ENCODE data around the gene BICD2.
A peak's percentile ranks its signal among the peaks of the same experiment; 100 is the strongest.

Gene BICD2

DNA sequence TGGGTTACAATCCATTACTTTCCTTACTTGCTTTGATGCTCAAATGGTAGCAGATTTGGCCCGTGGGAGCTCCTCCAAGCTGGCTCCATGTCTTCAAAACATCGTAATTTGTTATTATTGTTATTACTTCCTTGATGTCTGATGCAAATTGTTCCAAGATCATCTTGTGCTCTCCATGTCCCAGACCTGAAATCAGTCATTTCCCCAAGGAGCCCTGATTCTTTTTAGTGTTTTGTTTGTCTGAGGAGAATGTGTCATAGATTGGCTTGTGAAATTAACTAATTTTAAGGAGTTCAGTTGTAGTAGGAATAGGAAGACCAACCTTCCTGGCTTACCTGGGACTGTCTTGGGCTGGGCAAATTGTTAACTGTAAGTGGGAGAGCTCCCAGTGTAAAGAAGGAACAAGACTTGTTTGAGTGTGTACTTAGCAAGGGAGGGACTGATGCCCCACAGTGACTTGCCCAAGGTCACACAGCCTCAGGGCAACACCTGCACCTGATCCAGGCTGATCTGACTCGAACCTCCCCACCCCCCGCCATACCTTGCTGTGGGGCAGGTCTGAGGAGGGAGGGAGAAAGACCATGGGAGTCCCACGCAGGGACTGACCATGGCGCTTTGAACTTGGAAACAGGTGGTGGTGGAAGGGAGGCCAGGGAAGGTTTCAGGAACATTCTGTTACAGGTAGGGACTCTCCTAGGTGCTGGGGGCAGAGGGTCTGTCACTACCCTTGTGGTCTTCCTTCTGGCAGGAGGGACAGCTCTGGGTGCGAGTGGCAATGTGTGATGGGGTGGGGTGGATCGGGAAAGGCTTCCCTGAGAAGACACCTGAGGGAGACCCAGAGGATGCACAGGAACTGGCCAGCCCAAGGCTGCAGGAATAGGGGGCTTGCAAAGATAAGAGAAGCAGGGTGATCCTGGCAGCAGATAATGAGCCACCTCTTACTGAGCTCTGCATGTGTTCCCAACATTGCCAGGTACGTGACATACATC, 2.7 kb upstream of the BICD2 start:
- H3F3A ChIP-seq (ENCODE audit: insufficient read depth, low read length): peaks cover 29% of the 10 kb centered on the region

DNA sequence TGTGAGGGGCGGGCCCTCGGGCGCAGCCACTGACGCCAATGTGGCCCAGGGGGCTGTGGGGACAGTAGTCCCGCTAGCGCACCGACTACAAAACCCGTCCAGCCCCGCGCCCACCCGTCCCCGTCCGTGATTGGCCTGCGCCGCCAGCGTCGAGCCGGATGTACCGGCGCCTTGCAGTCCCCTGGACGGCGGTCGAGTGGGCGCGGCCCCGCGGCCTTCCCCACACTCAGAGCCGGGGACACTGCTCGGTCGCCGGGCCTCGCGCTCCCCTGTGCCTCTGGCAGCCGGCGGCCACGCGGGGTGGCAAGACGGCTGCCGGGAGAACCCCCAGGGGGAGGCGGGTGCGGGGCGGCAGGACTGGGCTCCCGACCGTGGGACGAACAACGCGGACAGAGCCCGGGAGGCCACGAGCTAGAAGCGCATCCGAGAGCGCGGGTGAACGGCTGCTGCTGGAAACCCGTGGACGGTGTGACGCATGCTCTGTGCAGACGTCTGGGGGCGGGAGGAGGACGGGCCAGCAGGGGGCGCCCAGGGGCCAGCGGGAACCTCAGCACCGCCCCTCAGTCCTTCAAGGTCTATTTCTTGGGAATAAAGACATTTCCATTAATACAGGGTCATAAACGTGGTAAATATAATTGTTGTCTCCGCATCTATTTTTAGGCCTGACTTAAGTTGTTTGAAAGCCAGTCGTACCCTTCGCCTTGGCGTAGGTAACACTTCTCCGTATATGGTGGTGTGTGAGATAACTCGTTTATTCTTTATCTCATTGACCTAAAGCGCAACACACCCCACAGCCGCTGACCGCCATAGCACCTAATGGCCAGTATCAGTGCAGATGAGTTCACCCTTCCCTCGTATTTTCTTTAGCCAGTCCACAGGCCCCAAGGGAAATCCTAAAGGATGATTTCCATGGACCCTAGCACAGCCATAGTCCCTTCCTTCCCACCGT, 629 bp upstream of the BICD2 start:
- TF ChIP-seq EZH2 (optimal IDR thresholded peaks at IDR 0.05; ENCODE audit: low read depth, low read length) (no peak), EZH2phosphoT487 (IDR thresholded peaks at IDR 0.05; ENCODE audit: low read length) (no peak)
- TF ChIP-seq, protein P1, sequence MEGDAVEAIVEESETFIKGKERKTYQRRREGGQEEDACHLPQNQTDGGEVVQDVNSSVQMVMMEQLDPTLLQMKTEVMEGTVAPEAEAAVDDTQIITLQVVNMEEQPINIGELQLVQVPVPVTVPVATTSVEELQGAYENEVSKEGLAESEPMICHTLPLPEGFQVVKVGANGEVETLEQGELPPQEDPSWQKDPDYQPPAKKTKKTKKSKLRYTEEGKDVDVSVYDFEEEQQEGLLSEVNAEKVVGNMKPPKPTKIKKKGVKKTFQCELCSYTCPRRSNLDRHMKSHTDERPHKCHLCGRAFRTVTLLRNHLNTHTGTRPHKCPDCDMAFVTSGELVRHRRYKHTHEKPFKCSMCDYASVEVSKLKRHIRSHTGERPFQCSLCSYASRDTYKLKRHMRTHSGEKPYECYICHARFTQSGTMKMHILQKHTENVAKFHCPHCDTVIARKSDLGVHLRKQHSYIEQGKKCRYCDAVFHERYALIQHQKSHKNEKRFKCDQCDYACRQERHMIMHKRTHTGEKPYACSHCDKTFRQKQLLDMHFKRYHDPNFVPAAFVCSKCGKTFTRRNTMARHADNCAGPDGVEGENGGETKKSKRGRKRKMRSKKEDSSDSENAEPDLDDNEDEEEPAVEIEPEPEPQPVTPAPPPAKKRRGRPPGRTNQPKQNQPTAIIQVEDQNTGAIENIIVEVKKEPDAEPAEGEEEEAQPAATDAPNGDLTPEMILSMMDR (IDR thresholded peaks at IDR 0.05; ENCODE audit: low read length): peak; percentile 97
- peaks cover 38% of the 10 kb centered on the region for H3K4me1 ChIP-seq (ENCODE audit: low read length)
- peak; percentile 97 for DNase-seq
- peak overlapping the region; percentile 93 for H2AFZ ChIP-seq (ENCODE audit: low read length)
- H3K9me3 ChIP-seq (replicated peaks; ENCODE audit: insufficient read depth, low read length): no peaks in the 10 kb centered on the region
- peak overlapping the region; percentile 80 for H3K4me2 ChIP-seq (ENCODE audit: low read depth, low read length)
- peak overlapping the region; percentile 99 for H3K27ac ChIP-seq (ENCODE audit: low read length)
- no peaks in the 10 kb centered on the region for H3K9me2 ChIP-seq (replicated peaks; ENCODE audit: insufficient read depth, low read length)
- peak overlapping the region; percentile 92 for H3K4me3 ChIP-seq (ENCODE audit: low read length)
- H3K79me2 ChIP-seq (ENCODE audit: low read length): peaks cover 44% of the 10 kb centered on the region
- peak overlapping the region; percentile 98 for H3K9ac ChIP-seq (ENCODE audit: low read length)
- H3K27me3 ChIP-seq (replicated peaks; ENCODE audit: insufficient read depth, low read length): no peaks in the 10 kb centered on the region
- H3K36me3 ChIP-seq (replicated peaks; ENCODE audit: insufficient read depth, low read length): no peaks in the 10 kb centered on the region
- H4K20me1 ChIP-seq (ENCODE audit: insufficient read depth, low read length): no peaks in the 10 kb centered on the region
- H3F3A ChIP-seq (ENCODE audit: insufficient read depth, low read length): peaks cover 35% of the 10 kb centered on the region

More for the DNA sequence above, 2.7 kb upstream of the BICD2 start:
- Histone ChIP-seq H3K9me3 (replicated peaks; ENCODE audit: insufficient read depth, low read length) (no peaks in the 10 kb centered on the region), H3K4me2 (ENCODE audit: low read depth, low read length) (no peak overlapping the region), H3K27ac (ENCODE audit: low read length) (no peak overlapping the region), H3K9me2 (replicated peaks; ENCODE audit: insufficient read depth, low read length) (no peaks in the 10 kb centered on the region), H2AFZ (ENCODE audit: low read length) (no peak overlapping the region), H3K36me3 (replicated peaks; ENCODE audit: insufficient read depth, low read length) (no peaks in the 10 kb centered on the region), H3K4me1 (ENCODE audit: low read length) (peaks cover 22% of the 10 kb centered on the region), H3K79me2 (ENCODE audit: low read length) (peaks cover 23% of the 10 kb centered on the region), H3K4me3 (ENCODE audit: low read length) (no peak overlapping the region), H4K20me1 (ENCODE audit: insufficient read depth, low read length) (no peaks in the 10 kb centered on the region), H3K27me3 (replicated peaks; ENCODE audit: insufficient read depth, low read length) (no peaks in the 10 kb centered on the region), H3K9ac (ENCODE audit: low read length) (no peak overlapping the region)
- TF ChIP-seq EZH2phosphoT487 (IDR thresholded peaks at IDR 0.05; ENCODE audit: low read length) (no peak), EZH2 (optimal IDR thresholded peaks at IDR 0.05; ENCODE audit: low read depth, low read length) (no peak)
- TF ChIP-seq, protein P1 (IDR thresholded peaks at IDR 0.05; ENCODE audit: low read length): no peak
- DNase-seq: no peak

DNA sequence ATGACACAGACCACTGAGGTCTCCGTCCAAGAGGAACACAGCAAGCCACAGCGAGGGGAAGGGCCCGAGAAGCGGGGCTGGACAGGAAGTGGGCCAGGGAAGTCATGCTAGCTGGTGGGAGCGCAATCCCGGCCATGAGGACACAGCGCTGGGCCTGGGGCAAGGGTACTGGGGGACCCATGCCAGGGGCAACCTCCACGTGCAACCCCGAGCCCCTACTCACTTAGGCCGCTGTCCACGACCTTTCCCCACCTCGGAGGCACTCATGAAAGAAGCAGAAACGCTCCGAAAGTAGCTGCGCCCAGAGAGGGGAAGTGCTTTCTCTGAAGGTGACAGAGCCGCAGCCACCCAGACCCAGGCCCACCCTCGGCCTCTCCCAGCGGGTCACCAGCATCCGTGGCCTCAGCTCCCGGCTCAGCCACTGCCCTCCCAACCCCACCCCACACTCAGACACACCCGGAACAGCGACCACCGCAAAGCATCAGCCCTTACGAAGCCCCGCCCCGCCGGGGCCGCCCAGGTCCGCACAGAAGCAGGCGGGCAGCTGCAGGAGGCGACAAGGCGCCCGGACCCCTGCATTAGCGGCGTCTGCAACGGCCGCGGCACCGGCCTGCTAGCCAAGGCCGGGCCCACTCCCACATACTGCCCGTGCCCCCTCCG, 782 bp downstream of the BICD2 start:
- Histone ChIP-seq H3K79me2 (ENCODE audit: low read length) (peaks cover 58% of the 10 kb centered on the region), H3K4me3 (ENCODE audit: low read length) (peak overlapping the region; percentile 96), H3K4me1 (ENCODE audit: low read length) (peaks cover 45% of the 10 kb centered on the region), H2AFZ (ENCODE audit: low read length) (peak overlapping the region; percentile 65; the same call in 1 of the 2 replicates), H3K9me2 (replicated peaks; ENCODE audit: insufficient read depth, low read length) (no peaks in the 10 kb centered on the region), H3K36me3 (replicated peaks; ENCODE audit: insufficient read depth, low read length) (no peaks in the 10 kb centered on the region), H3K9me3 (replicated peaks; ENCODE audit: insufficient read depth, low read length) (no peaks in the 10 kb centered on the region), H3K9ac (ENCODE audit: low read length) (peak overlapping the region; percentile 88), H3K27me3 (replicated peaks; ENCODE audit: insufficient read depth, low read length) (no peaks in the 10 kb centered on the region), H4K20me1 (ENCODE audit: insufficient read depth, low read length) (no peaks in the 10 kb centered on the region), H3F3A (ENCODE audit: insufficient read depth, low read length) (peaks cover 35% of the 10 kb centered on the region), H3K27ac (ENCODE audit: low read length) (peak overlapping the region; percentile 85; the same call in 1 of the 2 replicates), H3K4me2 (ENCODE audit: low read depth, low read length) (peak overlapping the region; percentile 93)
- TF ChIP-seq EZH2 (optimal IDR thresholded peaks at IDR 0.05; ENCODE audit: low read depth, low read length) (no peak), EZH2phosphoT487 (IDR thresholded peaks at IDR 0.05; ENCODE audit: low read length) (no peak)
- TF ChIP-seq, protein P1 (IDR thresholded peaks at IDR 0.05; ENCODE audit: low read length): no peak
- DNase-seq: peak; percentile 29

All from MM.1S (cell line).